K562 (cell line): Measurements from ENCODE around the gene OR2A25. TPM values are rescaled to one million over a fixed set of nuclear protein-coding genes. Genes with fewer than 3 reads are reported as not detected.
A peak's percentile ranks its signal among the peaks of the same experiment; 100 is the strongest.

Source experiments
- ATAC-seq: fragments of 200-7000 bp; cut with Tn5 transposase; 3 replicates; pipeline ENCODE4 v1.9.1; 2020; ENCODE audit warnings: moderate library complexity
- BruUV-seq: library from RNA; stranded (reverse); fragments of 400-500 nt; replicated peaks from 2 replicates; lab custom pipeline; 2021; lab: Mats Ljungman, UMichigan
- CTCF ChIA-PET: fragments of 300-600 bp; formaldehyde crosslinking; extraction: SDS; loops from one replicate; lab custom pipeline; 2021; ENCODE audit warnings: low intra/inter-chr PET ratio; lab: Yijun Ruan, JAX
- POLR2A ChIA-PET: fragments of 300-600, 350-650 bp; sonication (Branson Sonifier 250); formaldehyde crosslinking; extraction: SDS; loops from one replicate; lab custom pipeline; 2021; ENCODE audit warnings: antibody characterized with exemption, inconsistent platforms; lab: Yijun Ruan, JAX
- DNase-seq, 4 experiments: peaks; one replicate each; pipeline versions ENCODE4 v3.0.0 to v3.0.0-alpha.2; 2011 to 2018; ENCODE audit warnings: low spot score in 3 of 4, mixed read lengths in 3 of 4; ENCODE audit errors: extremely low read depth in 1 of 4
- FAIRE-seq: peaks from 2 replicates; lab custom pipeline; 2011; peaks lifted over from hg19 to GRCh38; lab: Jason Lieb, UNC
- H2AFZ ChIP-seq: 2 replicates; pipeline ENCODE4 v1.6.0; 2011; ENCODE audit warnings: low read depth, low read length, control low read depth, inconsistent platforms
- H3K27ac ChIP-seq: fragments of 200-600 bp; 3 replicates; pipeline ENCODE4 v1.8.0; 2011; ENCODE audit warnings: low read depth, mild to moderate bottlenecking, control low read depth, inconsistent platforms, low read length, moderate library complexity, mixed read lengths; ENCODE audit errors: extremely low read depth
- H3K27me3 ChIP-seq, 2 experiments: fragments of 300-600 bp in 1 of 2; 2 replicates in 1 of 2; 3 replicates in 1 of 2; pipeline versions ENCODE4 v1.6.0 to v1.8.0; 2011; ENCODE audit warnings: inconsistent platforms in 2 of 2, low read length in 2 of 2, mild to moderate bottlenecking in 1 of 2, mixed read lengths in 1 of 2, moderate library complexity in 1 of 2; ENCODE audit not compliant: control insufficient read depth in 2 of 2, insufficient read depth in 2 of 2
- H3K36me3 ChIP-seq: fragments of 300-600 bp; 3 replicates; pipeline ENCODE4 v1.8.0; 2011; ENCODE audit warnings: mild to moderate bottlenecking, low read length, inconsistent platforms; ENCODE audit not compliant: control insufficient read depth, insufficient read depth
- H3K4me1 ChIP-seq, 2 experiments: fragments of 200-600 bp in 1 of 2; replicated peaks in 1 of 2; 2 replicates in 1 of 2; 3 replicates in 1 of 2; pipeline versions ENCODE4 v1.5.1 to v1.8.0; 2011; ENCODE audit warnings: inconsistent platforms in 2 of 2, low read length in 2 of 2, mild to moderate bottlenecking in 1 of 2, mixed read lengths in 1 of 2, moderate library complexity in 1 of 2; ENCODE audit not compliant: control insufficient read depth in 2 of 2, insufficient read depth in 2 of 2
- H3K4me2 ChIP-seq: 2 replicates; pipeline ENCODE4 v1.6.1; 2011; ENCODE audit warnings: low read length, control low read depth, inconsistent platforms, mixed read lengths; ENCODE audit not compliant: insufficient read depth
- H3K4me3 ChIP-seq: fragments of 200-600 bp; sonication (generic), shearing (Covaris generic); 2 replicates; pipeline ENCODE4 v1.5.1; 2016; ENCODE audit warnings: control low read depth, inconsistent platforms
- H3K79me2 ChIP-seq: fragments of 200-600 bp; 3 replicates; pipeline ENCODE4 v1.8.0; 2011; ENCODE audit warnings: low read length, inconsistent platforms; ENCODE audit not compliant: control insufficient read depth, insufficient read depth
- H3K9ac ChIP-seq, 2 experiments: 2 replicates each; pipeline versions ENCODE4 v1.6.0 to v1.6.1; 2011; ENCODE audit warnings: low read depth in 2 of 2, low read length in 2 of 2, control low read depth in 1 of 2, inconsistent platforms in 1 of 2, mild to moderate bottlenecking in 1 of 2, mixed read lengths in 1 of 2; ENCODE audit not compliant: insufficient read depth in 1 of 2
- H3K9me1 ChIP-seq: one replicate; pipeline ENCODE4 v1.6.0; 2011; ENCODE audit warnings: inconsistent platforms, mild to moderate bottlenecking, low read length, moderate library complexity; ENCODE audit not compliant: control insufficient read depth, insufficient read depth
- H3K9me3 ChIP-seq: replicated peaks from 2 replicates; pipeline ENCODE4 v1.5.1; 2011; ENCODE audit warnings: low read depth, low read length, inconsistent platforms; ENCODE audit not compliant: control insufficient read depth, insufficient read depth
- H4K20me1 ChIP-seq: replicated peaks from 2 replicates; pipeline ENCODE4 v1.6.1; 2011; ENCODE audit warnings: low read length, inconsistent platforms, mixed read lengths; ENCODE audit not compliant: control insufficient read depth, insufficient read depth
- BCL6 ChIP-seq: fragments of 250-450 bp; sonication (Bioruptor Pico); IDR thresholded peaks from 2 replicates; pipeline ENCODE4 v1.4.0; 2020
- BRF1 ChIP-seq: IDR thresholded peaks from 3 replicates; pipeline ENCODE4 v1.6.1; 2011; ENCODE audit warnings: borderline replicate concordance, mild to moderate bottlenecking; ENCODE audit not compliant: insufficient read length; ENCODE audit errors: extremely low read depth
- CEBPB ChIP-seq: fragments of 450-650 bp; IDR thresholded peaks from 2 replicates; pipeline ENCODE4 v1.6.1; 2016; ENCODE audit warnings: missing genetic modification characterization, missing compliant biosample characterization
- CEBPG ChIP-seq, 3 experiments: fragments of 200-800 bp in 1 of 3; sonication (Bioruptor generic) in 1 of 3; sonication (generic) in 1 of 3; formaldehyde crosslinking in 1 of 3; IDR thresholded peaks in 2 of 3; conservative IDR thresholded peaks in 1 of 3; 2 replicates each; pipeline versions ENCODE4 v1.6.1 to v1.8.0; 2016 to 2022; ENCODE audit warnings: missing compliant biosample characterization in 2 of 3, missing genetic modification characterization in 2 of 3, mild to moderate bottlenecking in 1 of 3, missing genetic modification reagents in 1 of 3
- CREBBP ChIP-seq: IDR thresholded peaks from one replicate; pipeline ENCODE4 v1.6.1; 2012; ENCODE audit warnings: low read depth, mild to moderate bottlenecking, control low read depth, inconsistent platforms, low read length
- GATA2 ChIP-seq: sonication (generic); formaldehyde crosslinking; IDR thresholded peaks from 2 replicates; pipeline ENCODE4 v1.4.0; 2020; ENCODE audit warnings: mild to moderate bottlenecking, missing genetic modification reagents
- HCFC1 ChIP-seq: IDR thresholded peaks from 2 replicates; pipeline ENCODE4 v1.6.1; 2012; ENCODE audit warnings: low read depth, low read length, improper control_type of control experiment
- HMBOX1 ChIP-seq: sonication (generic); IDR thresholded peaks from 2 replicates; pipeline ENCODE4 v1.6.1; 2016
- HMGXB4 ChIP-seq: sonication (generic); formaldehyde crosslinking; IDR thresholded peaks from 2 replicates; pipeline ENCODE4 v1.8.1; 2023; ENCODE audit warnings: mild to moderate bottlenecking, missing genetic modification reagents
- HOXB6 ChIP-seq: fragments of 250-450 bp; sonication (Bioruptor Pico); IDR thresholded peaks from 2 replicates; pipeline ENCODE4 v1.5.1; 2022; ENCODE audit warnings: mild to moderate bottlenecking, borderline replicate concordance
- MTA2 ChIP-seq: fragments of 450-650 bp; IDR thresholded peaks from 2 replicates; pipeline ENCODE4 v1.6.1; 2016; ENCODE audit warnings: low read depth
- NEUROD1 ChIP-seq: fragments of 150-350 bp; IDR thresholded peaks from 2 replicates; pipeline ENCODE4 v1.6.1; 2014; ENCODE audit warnings: borderline replicate concordance, low read length, low read depth; ENCODE audit not compliant: partially characterized antibody
- SETDB1 ChIP-seq: IDR thresholded peaks from one replicate; pipeline ENCODE4 v1.6.1; 2012; ENCODE audit warnings: low read length, control low read depth, inconsistent platforms
- TGIF2 ChIP-seq: sonication (generic); formaldehyde crosslinking; IDR thresholded peaks from 2 replicates; pipeline ENCODE4 v1.8.1; 2022; ENCODE audit warnings: mild to moderate bottlenecking, missing genetic modification reagents, moderate library complexity
- WHSC1 ChIP-seq: IDR thresholded peaks from one replicate; pipeline ENCODE4 v1.6.1; 2012; ENCODE audit warnings: low read length, control low read depth, inconsistent platforms
- ZNF561 ChIP-seq: fragments of 450-650 bp; formaldehyde crosslinking; conservative IDR thresholded peaks from 2 replicates; pipeline ENCODE4 v1.4.0; 2020; ENCODE audit warnings: mild to moderate bottlenecking, moderate library complexity
- ZNF77 ChIP-seq: fragments of 250-450 bp; sonication (Bioruptor Pico); IDR thresholded peaks from 2 replicates; pipeline ENCODE4 v1.5.0; 2020
- ZNF780A ChIP-seq: fragments of 250-450 bp; sonication (Bioruptor Pico); IDR thresholded peaks from 2 replicates; pipeline ENCODE4 v1.5.0; 2021; ENCODE audit warnings: mild to moderate bottlenecking
- WGBS: fragments of 100-300 bp; shearing (Covaris generic); methylation state at CpG from one replicate; pipeline ENCODE4 v1.1.6; 2016; ENCODE audit warnings: low coverage, mixed read lengths; ENCODE audit not compliant: insufficient coverage; ENCODE audit errors: missing lambda C conversion rate; 5-methylcytosine and 5-hydroxymethylcytosine counted together
- in situ Hi-C: fragments of 300-500 bp; cut with MboI; formaldehyde crosslinking; loops from 4 replicates; pipeline ENCODE4 v1.15.0; 2018; ENCODE audit warnings: inconsistent platforms, mixed read lengths
- intact Hi-C: fragments of 100-400 bp; cut with micrococcal nuclease; formaldehyde crosslinking; loops from 2 replicates; pipeline ENCODE4 v1.14.2; 2022
- polyA plus RNA-seq, 8 experiments: library from polyadenylated mRNA; depleted of rRNA in 4 of 8; stranded (reverse) in 5 of 8; unstranded in 3 of 8; fragments of >200 nt; fragmentation: Nextera tagmentation in 2 of 8; fragmentation: Illumina TruSeq in 1 of 8; extraction: Ambion mirVana in 2 of 8; extraction: Trizol in 1 of 8; gene quantifications; 2 replicates each; pipeline versions ENCODE4 v1.2.1 to v1.2.3, GENCODE V29; 2011 to 2014; ENCODE audit warnings: inconsistent platforms in 1 of 8, missing spikeins in 1 of 8
- total RNA-seq, 7 experiments: library from RNA; depleted of rRNA in 6 of 7; stranded (reverse); fragments of >200 nt in 6 of 7; fragmentation: Illumina TruSeq in 2 of 7; extraction: Trizol in 2 of 7; gene quantifications; 2 replicates each; pipeline versions ENCODE4 v1.2.1 to v1.2.3, GENCODE V29; 2011 to 2021; ENCODE audit warnings: low replicate concordance in 1 of 7

OR2A25 gene
- total and polyA plus RNA-seq, 9 of the 15 experiments (the other 6 are each of a cell fraction or from before 2014, with no cell fraction given): not detected

- H3K9ac ChIP-seq: no peak overlapping the region
- ATAC-seq: no peak
These were observed 41.1 kb upstream of the OR2A25 start for GRCh38 chr7:144028547-144028946.

GRCh38 chr7:144032516-144032915 is 37.1 kb upstream of the OR2A25 start:
- ChIA-PET CTCF (no interaction called here), POLR2A (no interaction called here)
- no peaks in the 10 kb centered on the region for H3K79me2 ChIP-seq
- H3K9me1 ChIP-seq: no peaks in the 10 kb centered on the region
- in situ Hi-C loops (no loop called here), intact Hi-C loops (no loop called here)
- H3K4me1 ChIP-seq: no peaks in the 10 kb centered on the region
- no peaks in the 10 kb centered on the region for H4K20me1 ChIP-seq
- H3K4me2 ChIP-seq: no peak overlapping the region
- FAIRE-seq (no peak), ATAC-seq (no peak), DNase-seq (no peak)
- no peak overlapping the region for H3K4me3 ChIP-seq
- no peaks in the 10 kb centered on the region for H3K9me3 ChIP-seq
- WGBS: 2% methylated on average over 5 of the region's 5 CpGs
- no peak overlapping the region for H2AFZ ChIP-seq
- H3K36me3 ChIP-seq: no peaks in the 10 kb centered on the region
- no peaks in the 10 kb centered on the region; a peak in 1 of 5 replicates for H3K27me3 ChIP-seq
- H3K9ac ChIP-seq: no peak overlapping the region
- H3K27ac ChIP-seq: no peak overlapping the region
- no TSS peak for BruUV-seq
- TF ChIP-seq SETDB1 (no peak), MTA2 (no peak), NEUROD1 (no peak), TGIF2 (CRISPR knock-in tag) (no peak), WHSC1 (no peak), HOXB6 (CRISPR knock-in tag) (no peak), ZNF780A (CRISPR knock-in tag) (no peak), ZNF561 (no peak), BRF1 (no peak), BCL6 (CRISPR knock-in tag) (no peak), HMGXB4 (CRISPR knock-in tag) (no peak), HCFC1 (no peak), GATA2 (CRISPR knock-in tag) (no peak), CREBBP (no peak), HMBOX1 (no peak)

More at GRCh38 chr7:144028547-144028946, 41.1 kb upstream of the OR2A25 start:
- H3K36me3 ChIP-seq: no peaks in the 10 kb centered on the region
- H4K20me1 ChIP-seq: no peaks in the 10 kb centered on the region
- H3K9me1 ChIP-seq: no peaks in the 10 kb centered on the region
- CTCF ChIA-PET: no interaction called here
- TF ChIP-seq ZNF77 (CRISPR knock-in tag) (no peak), CEBPG (CRISPR knock-in tag; IDR thresholded peaks at IDR 0.05) (no peak), CEBPG (tag; conservative IDR thresholded peaks at IDR 0.05 in 1 of 2, IDR thresholded peaks at IDR 0.05 in 1 of 2) (peak; percentile 38 to 64; a peak in 2 of 4 replicates), CEBPB (tag) (peak; percentile 52; the same call in 1 of the 2 replicates)
- peaks cover 0 to 3% of the 10 kb centered on the region in 2 experiments; a peak in 2 of 5 replicates for H3K27me3 ChIP-seq
- no peak overlapping the region for H2AFZ ChIP-seq
- H3K4me1 ChIP-seq: no peaks in the 10 kb centered on the region
- in situ Hi-C loops (no loop called here), intact Hi-C loops (loop anchor here (5.0 kb wide), 1 partner anchor 131 kb away; no protein-coding TSS in a partner anchor)
- POLR2A ChIA-PET: no interaction called here
- BruUV-seq: no TSS peak
- H3K9me3 ChIP-seq: no peaks in the 10 kb centered on the region
- no peak overlapping the region for H3K4me2 ChIP-seq
- FAIRE-seq (no peak), DNase-seq (no peak)
- no peak overlapping the region for H3K27ac ChIP-seq
- H3K4me3 ChIP-seq: no peak overlapping the region
- H3K79me2 ChIP-seq: no peaks in the 10 kb centered on the region
- 1% methylated on average over 3 of the region's 3 CpGs for WGBS
